Esophagus squamous epithelium (tissue), 5 donors: Measurements from ENCODE around the gene MROH8. TPM values are rescaled to one million over a fixed set of nuclear protein-coding genes. Genes with fewer than 3 reads are reported as not detected.
"Not testable (repeated sequence)": the region's sequence is repeated elsewhere in the genome, so short reads cannot be mapped to it uniquely, and the experiment has no call there.

ENCODE experiments used
- DNase-seq: peaks from one replicate; lab custom pipeline; 2025; lab: John Stamatoyannopoulos, UW
- H3K27ac ChIP-seq, 4 donors: fragments of 200-600 bp; sonication (generic); one replicate each; pipeline ENCODE4 v1.5.1; 2016 to 2019; ENCODE audit warnings: mild to moderate bottlenecking in 1 of 4
- H3K27me3 ChIP-seq, 4 donors: fragments of 200-600 bp; sonication (generic); 1 replicate in 3 of 4; 2 replicates in 1 of 4; pipeline versions ENCODE4 v1.5.1 to v1.6.0; 2017 to 2021; ENCODE audit warnings: antibody characterized with exemption in 1 of 4
- H3K36me3 ChIP-seq, 3 donors: fragments of 200-600 bp; sonication (generic); one replicate each; pipeline ENCODE4 v1.5.1; 2016 to 2019
- H3K4me1 ChIP-seq, 3 donors: fragments of 200-600 bp; sonication (generic); one replicate each; pipeline ENCODE4 v1.5.1; 2017 to 2019
- H3K4me3 ChIP-seq, 4 donors: fragments of 200-600 bp; sonication (generic); 1 replicate in 3 of 4; 2 replicates in 1 of 4; pipeline ENCODE4 v1.5.1; 2016 to 2019; ENCODE audit warnings: mild to moderate bottlenecking in 2 of 4, moderate library complexity in 1 of 4
- H3K9me3 ChIP-seq, 3 donors: fragments of 200-600 bp; sonication (generic); one replicate each; pipeline ENCODE4 v1.5.1; 2016 to 2019
- CTCF ChIP-seq, 6 experiments: fragments of 450-650 bp in 4 of 6; fragments of 200-600 bp in 2 of 6; sonication (generic) in 2 of 6; IDR thresholded peaks; one replicate each; pipeline ENCODE4 v1.5.1; 2016 to 2019; ENCODE audit warnings: antibody characterized with exemption in 6 of 6, mild to moderate bottlenecking in 4 of 6, moderate library complexity in 4 of 6
- POLR2A ChIP-seq, 4 donors: fragments of 450-650 bp; IDR thresholded peaks; one replicate each; pipeline ENCODE4 v1.6.1; 2017; ENCODE audit warnings: antibody characterized with exemption in 4 of 4, mild to moderate bottlenecking in 4 of 4, moderate library complexity in 3 of 4
- WGBS, 2 donors: methylation state at CpG; one replicate each; pipeline ENCODE4 v1.1.5; 2018; 5-methylcytosine and 5-hydroxymethylcytosine counted together
- intact Hi-C: fragments of 100-400 bp; cut with DNase I; formaldehyde crosslinking; loops from one replicate; pipeline ENCODE4 v1.15.0; 2022
- total RNA-seq, 4 donors: library from RNA; depleted of rRNA; stranded (reverse); fragments of >200 nt; gene quantifications; one replicate each; pipeline ENCODE4 v1.1.0, GENCODE V29; 2016
- donor health status: DM: yes; HTN: yes; CAD: no.

Gene MROH8
- total RNA-seq, 4 donors from 2014 or later = 0.40 to 0.95 (median 0.55) TPM

GRCh38 chr20:37160683-37161082 lies 18.7 kb downstream of the MROH8 start:
- no peak for TF ChIP-seq POLR2A (IDR thresholded peaks at IDR 0.05)
- Histone ChIP-seq H3K27ac (no peak overlapping the region), H3K36me3 (no peaks in the 10 kb centered on the region), H3K27me3 (no peaks in the 10 kb centered on the region), H3K4me1 (no peaks in the 10 kb centered on the region), H3K4me3 (no peak overlapping the region), H3K9me3 (no peaks in the 10 kb centered on the region)
- WGBS, 2 donors = 96% methylated on average over 8 of the region's 10 CpGs; no CpG with 5 or more reads in 1 of the 2 donors
- intact Hi-C loops = no loop called here
- no peak for DNase-seq

- DNase-seq = no peak
- Histone ChIP-seq H3K4me3 (no peak overlapping the region), H3K27ac (no peak overlapping the region), H3K9me3 (no peaks in the 10 kb centered on the region), H3K4me1 (no peaks in the 10 kb centered on the region), H3K27me3 (no peaks in the 10 kb centered on the region), H3K36me3 (no peaks in the 10 kb centered on the region)
- WGBS, 2 donors = 95% methylated on average over 4 of the region's 4 CpGs
- intact Hi-C loops = no loop called here
- no peak for TF ChIP-seq CTCF (IDR thresholded peaks at IDR 0.05)
- TF ChIP-seq POLR2A (IDR thresholded peaks at IDR 0.05) = no peak
Observed at GRCh38 chr20:37158248-37158647, 21.1 kb downstream of the MROH8 start.

- intact Hi-C loops = no loop called here
- no peaks in the 10 kb centered on the region for H3K27me3 ChIP-seq
- 83 to 84% methylated on average over 9 of the region's 9 CpGs for WGBS, 2 donors
- H3K36me3 ChIP-seq = no peaks in the 10 kb centered on the region
- TF ChIP-seq CTCF (IDR thresholded peaks at IDR 0.05) = no peak
- no peak for TF ChIP-seq POLR2A (IDR thresholded peaks at IDR 0.05)
- H3K9me3 ChIP-seq = no peaks in the 10 kb centered on the region
- no peak overlapping the region for H3K27ac ChIP-seq
- no peaks in the 10 kb centered on the region for H3K4me1 ChIP-seq
- no peak for DNase-seq
- H3K4me3 ChIP-seq = no peak overlapping the region
Observed at GRCh38 chr20:37155987-37156386, 23.4 kb downstream of the MROH8 start.

GRCh38 chr20:37154684-37155298 lies 24.6 kb downstream of the MROH8 start:
- no peak overlapping the region for H3K4me3 ChIP-seq
- no peaks in the 10 kb centered on the region for H3K27me3 ChIP-seq
- no peak for DNase-seq
- H3K27ac ChIP-seq = no peak overlapping the region
- intact Hi-C loops = no loop called here
- H3K9me3 ChIP-seq = no peaks in the 10 kb centered on the region
- no peaks in the 10 kb centered on the region for H3K4me1 ChIP-seq
- no peaks in the 10 kb centered on the region for H3K36me3 ChIP-seq
- TF ChIP-seq POLR2A (IDR thresholded peaks at IDR 0.05) = no peak
- no peak for TF ChIP-seq CTCF (IDR thresholded peaks at IDR 0.05)
- WGBS, 2 donors = 86 to 97% methylated on average over 6 of the region's 6 CpGs

GRCh38 chr20:37152284-37152683 lies 27.1 kb downstream of the MROH8 start:
- TF ChIP-seq CTCF (IDR thresholded peaks at IDR 0.05) = no peak
- TF ChIP-seq POLR2A (IDR thresholded peaks at IDR 0.05) = no peak
- H3K36me3 ChIP-seq = no peaks in the 10 kb centered on the region
- no peaks in the 10 kb centered on the region for H3K9me3 ChIP-seq
- intact Hi-C loops = no loop called here
- DNase-seq = no peak
- no peaks in the 10 kb centered on the region for H3K27me3 ChIP-seq
- WGBS, 2 donors = 87 to 91% methylated on average over 7 of the region's 7 CpGs
- H3K4me3 ChIP-seq = no peak overlapping the region
- H3K27ac ChIP-seq = no peak overlapping the region
- H3K4me1 ChIP-seq = no peaks in the 10 kb centered on the region

GRCh38 chr20:37151529-37151928 lies 27.8 kb downstream of the MROH8 start:
- intact Hi-C loops = no loop called here
- Histone ChIP-seq H3K9me3 (no peaks in the 10 kb centered on the region), H3K4me1 (no peaks in the 10 kb centered on the region), H3K4me3 (no peak overlapping the region), H3K36me3 (no peaks in the 10 kb centered on the region), H3K27ac (no peak overlapping the region), H3K27me3 (no peaks in the 10 kb centered on the region)
- no peak for DNase-seq
- TF ChIP-seq POLR2A (IDR thresholded peaks at IDR 0.05) = no peak
- TF ChIP-seq CTCF (IDR thresholded peaks at IDR 0.05) = no peak
- 63% methylated on average over 2 of the region's 4 CpGs for WGBS, 2 donors

- H3K36me3 ChIP-seq, H3K27me3 ChIP-seq, H3K27ac ChIP-seq, intact Hi-C loops, H3K4me3 ChIP-seq, H3K4me1 ChIP-seq, DNase-seq, H3K9me3 ChIP-seq: not testable (repeated sequence)
- WGBS, 2 donors = no CpG with 5 or more reads among the region's 33 CpGs
Observed at GRCh38 chr20:37150864-37151263, 28.5 kb downstream of the MROH8 start.
